Left ventricle myocardium inferior (tissue), 1 donor: ENCODE data around the gene DERL3. TPM values are rescaled to one million over a fixed set of nuclear protein-coding genes. Genes with fewer than 3 reads are reported as not detected.
A peak's percentile ranks its signal among the peaks of the same experiment; 100 is the strongest.

Experiments used
- DNase-seq: peaks from one replicate; pipeline ENCODE4 v3.0.0-alpha.2; 2020
- H3K27ac ChIP-seq: fragments of 200-600 bp; replicated peaks from 2 replicates; pipeline ENCODE4 v1.8.0; 2021
- H3K27me3 ChIP-seq: fragments of 200-600 bp; 2 replicates; pipeline ENCODE4 v1.8.0; 2021; ENCODE audit warnings: low read depth
- H3K36me3 ChIP-seq: fragments of 200-600 bp; 2 replicates; pipeline ENCODE4 v1.8.0; 2021
- H3K4me1 ChIP-seq: fragments of 200-600 bp; 2 replicates; pipeline ENCODE4 v1.8.0; 2021
- H3K4me3 ChIP-seq: fragments of 200-600 bp; 2 replicates; pipeline ENCODE4 v1.8.0; 2021; ENCODE audit warnings: mild to moderate bottlenecking, moderate library complexity
- H3K9me3 ChIP-seq: fragments of 200-600 bp; replicated peaks from 2 replicates; pipeline ENCODE4 v1.8.0; 2021
- intact Hi-C: fragments of 100-400 bp; cut with micrococcal nuclease; formaldehyde crosslinking; loops from one replicate; pipeline ENCODE4 v1.11.0; 2022
- total RNA-seq: library from RNA; stranded (reverse); fragmentation: NEBNext Ultra II Directional; extraction: Animal tissue kit (Norgen Biotek cat#: 25700); gene quantifications from one replicate; pipeline ENCODE4 v1.2.1, GENCODE V29; 2021
- TF ChIP-seq, protein P1 (sequence below): fragments of 200-600 bp; IDR thresholded peaks from 2 replicates; pipeline ENCODE4 v1.8.0; 2021; ENCODE audit warnings: antibody characterized with exemption, mild to moderate bottlenecking, borderline replicate concordance
- donor health status: DM: no; HTN: yes; CAD: no; lungs with severe emphysema.

DERL3 gene
- total RNA-seq, 1 donor from 2014 or later = 2.0 TPM

DNA sequence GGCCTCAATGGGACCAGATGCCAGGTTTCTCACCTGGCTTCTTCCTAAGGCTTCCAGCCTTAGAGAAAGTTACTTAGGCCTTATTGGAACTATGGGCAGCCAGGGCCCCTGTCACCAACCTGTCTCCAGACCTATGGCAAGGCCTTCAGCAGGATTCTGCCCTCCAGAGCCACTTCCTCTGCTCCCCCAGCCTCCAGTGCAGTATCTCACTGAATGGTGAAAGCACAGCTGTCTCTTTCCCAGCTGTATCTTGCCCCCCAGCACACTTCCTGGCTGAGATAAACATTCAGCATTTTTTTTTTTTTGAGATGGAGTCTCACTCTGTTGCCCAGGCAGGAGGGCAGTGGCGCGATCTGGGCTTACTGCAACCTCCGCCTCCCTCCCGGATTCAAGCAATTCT, 20.4 kb upstream of the DERL3 start:
- no peaks in the 10 kb centered on the region for H3K9me3 ChIP-seq
- H3K4me1 ChIP-seq = peaks cover 37% of the 10 kb centered on the region
- H3K27me3 ChIP-seq = no peaks in the 10 kb centered on the region
- peak overlapping the region; percentile 89 for H3K4me3 ChIP-seq
- H3K36me3 ChIP-seq = peaks cover 7% of the 10 kb centered on the region
- intact Hi-C loops = no loop called here
- H3K27ac ChIP-seq = no peak overlapping the region
- TF ChIP-seq, protein P1, sequence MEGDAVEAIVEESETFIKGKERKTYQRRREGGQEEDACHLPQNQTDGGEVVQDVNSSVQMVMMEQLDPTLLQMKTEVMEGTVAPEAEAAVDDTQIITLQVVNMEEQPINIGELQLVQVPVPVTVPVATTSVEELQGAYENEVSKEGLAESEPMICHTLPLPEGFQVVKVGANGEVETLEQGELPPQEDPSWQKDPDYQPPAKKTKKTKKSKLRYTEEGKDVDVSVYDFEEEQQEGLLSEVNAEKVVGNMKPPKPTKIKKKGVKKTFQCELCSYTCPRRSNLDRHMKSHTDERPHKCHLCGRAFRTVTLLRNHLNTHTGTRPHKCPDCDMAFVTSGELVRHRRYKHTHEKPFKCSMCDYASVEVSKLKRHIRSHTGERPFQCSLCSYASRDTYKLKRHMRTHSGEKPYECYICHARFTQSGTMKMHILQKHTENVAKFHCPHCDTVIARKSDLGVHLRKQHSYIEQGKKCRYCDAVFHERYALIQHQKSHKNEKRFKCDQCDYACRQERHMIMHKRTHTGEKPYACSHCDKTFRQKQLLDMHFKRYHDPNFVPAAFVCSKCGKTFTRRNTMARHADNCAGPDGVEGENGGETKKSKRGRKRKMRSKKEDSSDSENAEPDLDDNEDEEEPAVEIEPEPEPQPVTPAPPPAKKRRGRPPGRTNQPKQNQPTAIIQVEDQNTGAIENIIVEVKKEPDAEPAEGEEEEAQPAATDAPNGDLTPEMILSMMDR = no peak
- no peak for DNase-seq

DNA sequence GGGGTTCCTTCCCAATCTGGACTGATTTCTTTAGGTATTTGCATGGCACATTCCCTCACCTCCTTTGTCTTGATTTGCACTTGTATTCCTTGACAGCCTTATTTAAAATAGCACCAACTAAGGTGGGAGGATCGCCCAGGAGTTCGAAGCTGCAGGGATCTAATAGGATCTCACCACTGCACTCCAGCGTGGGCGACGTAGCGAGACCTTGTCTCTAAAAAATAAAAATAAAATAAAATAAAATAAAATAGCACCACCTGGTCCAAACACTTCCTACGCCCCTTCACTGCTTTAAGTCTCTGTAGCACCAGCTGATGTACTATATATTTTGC, 19.6 kb upstream of the DERL3 start:
- DNase-seq = no peak
- no peaks in the 10 kb centered on the region for H3K27me3 ChIP-seq
- peak overlapping the region; percentile 97 for H3K27ac ChIP-seq
- TF ChIP-seq, protein P1 = no peak
- peak overlapping the region; percentile 89 for H3K4me3 ChIP-seq
- H3K36me3 ChIP-seq = peaks cover 7% of the 10 kb centered on the region
- no peaks in the 10 kb centered on the region for H3K9me3 ChIP-seq
- intact Hi-C loops = no loop called here
- H3K4me1 ChIP-seq = peaks cover 31% of the 10 kb centered on the region

DNA sequence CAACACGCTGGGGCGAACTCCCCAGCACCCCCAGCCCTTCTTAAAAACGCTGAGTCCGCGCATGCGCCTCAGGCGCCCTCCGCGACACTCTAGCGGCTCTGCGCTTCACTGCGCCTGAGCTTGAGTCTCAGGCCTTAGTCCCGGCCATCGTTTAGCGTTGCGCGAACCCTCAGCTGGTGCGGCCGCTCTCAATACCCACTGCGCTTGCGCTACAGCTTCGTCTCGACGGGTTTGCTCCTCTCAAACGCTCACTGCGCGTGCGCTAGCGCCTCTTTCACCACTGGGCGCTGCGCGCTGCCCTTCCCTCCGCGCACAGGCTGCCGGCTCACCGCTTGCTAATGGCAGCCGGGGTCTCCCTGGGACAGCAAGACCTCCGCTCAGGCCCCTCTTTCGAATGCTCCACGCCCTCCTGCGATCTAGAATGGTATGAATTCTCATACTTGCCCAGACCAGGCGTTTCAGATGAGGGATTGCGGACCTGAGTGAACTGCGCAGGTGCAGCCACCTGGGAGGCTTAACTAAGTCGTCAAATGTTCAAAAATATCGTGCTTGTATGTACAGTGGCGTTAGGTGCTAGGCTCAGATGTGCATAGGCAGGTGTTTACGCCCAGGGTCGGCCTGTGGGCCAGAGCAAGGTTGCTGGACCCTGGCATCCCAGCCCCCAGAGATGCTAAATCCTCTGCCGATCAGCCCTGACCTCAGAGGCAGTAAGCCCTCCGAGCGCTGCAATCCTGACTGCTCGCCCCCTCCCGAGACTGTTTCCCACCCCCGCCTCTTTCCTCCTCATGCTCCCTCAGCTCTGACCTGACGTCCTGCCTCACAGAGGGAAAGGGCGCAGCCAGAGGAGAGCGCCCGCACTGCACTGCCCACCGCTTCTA, 19.0 kb upstream of the DERL3 start, which contains the start of gene SLC2A11:
SLC2A11 (plus strand) TSS at position 270 of the 878 bp plus-strand sequence; CDS start at position 395, 125 bp downstream.
- Histone ChIP-seq H3K9me3 (no peaks in the 10 kb centered on the region), H3K27ac (peak within 1 kb of the TSS; percentile 97), H3K4me1 (peaks cover 31% of the 10 kb centered on the region), H3K27me3 (no peaks in the 10 kb centered on the region), H3K4me3 (peak within 1 kb of the TSS; percentile 89), H3K36me3 (peaks cover 3% of the 10 kb centered on the region)
- peak; percentile 97 for DNase-seq
- TF ChIP-seq, protein P1 = peak; percentile 52
- intact Hi-C loops = no loop called here

DNA sequence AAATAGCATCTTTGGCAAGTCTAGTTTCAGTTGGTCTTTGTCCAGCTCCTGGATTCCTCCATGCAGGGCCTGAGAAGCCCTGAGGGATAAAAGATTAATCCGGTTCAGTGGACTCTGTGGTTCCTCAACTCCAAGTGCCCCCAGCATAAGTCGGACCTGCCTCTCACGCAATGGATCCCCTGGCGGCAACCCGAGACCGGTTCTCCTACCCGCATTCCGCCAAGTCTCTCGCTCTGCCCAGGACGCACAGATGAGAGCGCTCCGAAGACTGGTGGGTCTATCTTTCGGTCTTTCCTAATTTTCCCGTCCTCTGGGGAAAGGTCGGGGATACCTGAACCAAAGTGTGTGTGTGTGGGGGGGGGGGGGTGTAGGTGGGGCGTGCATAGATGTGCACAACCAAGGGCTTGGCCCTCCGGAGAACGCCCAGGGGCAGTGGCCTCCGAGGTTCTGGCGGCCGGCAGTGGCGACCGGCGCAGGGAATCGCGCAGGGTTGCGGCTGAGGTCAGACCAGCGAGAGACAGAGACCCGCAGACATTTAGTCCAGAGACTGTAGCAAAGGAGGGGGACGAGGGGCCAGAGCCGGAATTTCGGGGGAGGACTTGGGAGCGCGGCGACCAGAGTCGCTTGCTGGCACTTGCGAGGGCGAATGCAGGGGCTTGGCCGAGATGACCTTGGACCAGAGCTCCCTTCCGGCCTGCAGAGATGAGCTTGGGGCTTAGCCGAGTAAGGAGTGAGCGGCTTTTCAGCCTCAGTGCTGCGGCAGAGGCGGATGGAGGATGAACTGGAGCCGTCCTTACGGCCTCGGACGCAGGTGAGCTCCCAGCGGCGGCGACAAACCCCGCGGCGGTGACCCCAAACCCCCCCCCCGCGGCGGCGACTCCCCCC, 18.2 kb upstream of the DERL3 start:
- Histone ChIP-seq H3K27me3 (no peaks in the 10 kb centered on the region), H3K4me3 (peak overlapping the region; percentile 89), H3K9me3 (no peaks in the 10 kb centered on the region), H3K27ac (peak overlapping the region; percentile 97), H3K4me1 (peaks cover 31% of the 10 kb centered on the region), H3K36me3 (no peaks in the 10 kb centered on the region)
- intact Hi-C loops = no loop called here
- TF ChIP-seq, protein P1 = peak; percentile 30
- no peak for DNase-seq

DNA sequence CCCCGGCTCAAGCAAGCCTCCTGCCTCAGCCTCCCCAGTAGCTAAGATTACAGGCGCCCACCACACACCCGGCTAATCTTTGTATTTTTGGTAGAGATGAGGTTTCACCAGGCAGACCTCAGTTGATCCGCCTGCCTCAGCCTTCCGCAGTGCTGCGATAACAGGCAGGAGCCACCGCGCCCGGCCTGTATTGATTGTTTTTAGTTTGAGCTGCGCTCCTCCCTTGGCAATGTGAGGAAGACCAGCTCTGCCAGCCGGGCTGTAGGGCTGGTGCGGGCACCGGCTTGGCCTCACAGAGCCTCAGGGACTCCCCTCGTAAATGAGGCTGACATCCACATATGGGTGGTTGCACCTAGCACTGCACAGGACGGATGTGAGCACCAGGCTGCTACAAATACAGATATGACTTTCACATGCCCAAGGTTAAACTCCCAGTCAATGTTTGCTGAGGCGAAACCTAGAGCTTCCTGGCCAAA, 11.4 kb upstream of the DERL3 start:
- Histone ChIP-seq H3K9me3 (no peaks in the 10 kb centered on the region), H3K4me3 (no peak overlapping the region), H3K27ac (no peak overlapping the region), H3K27me3 (no peaks in the 10 kb centered on the region), H3K36me3 (no peaks in the 10 kb centered on the region), H3K4me1 (peaks cover 35% of the 10 kb centered on the region)
- intact Hi-C loops = no loop called here
- TF ChIP-seq, protein P1 = no peak
- peak; percentile 15 for DNase-seq
